Activated CD4-positive, alpha-beta memory T cell treated with anti-CD3 and anti-CD28 coated beads for 36 hours (primary cell): ENCODE measurements around the gene SLC2A9. TPM values are rescaled to one million over a fixed set of nuclear protein-coding genes. Genes with fewer than 3 reads are reported as not detected.

Source experiments
- CTCF ChIA-PET: fragments of 350-600 bp; sonication (Branson Sonifier 250); formaldehyde crosslinking; loops from one replicate; lab custom pipeline; 2021; ENCODE audit warnings: antibody characterized with exemption, inconsistent platforms; lab: Charles Lee
- POLR2A ChIA-PET: fragments of 350-600 bp; sonication (Branson Sonifier 250); formaldehyde crosslinking; loops from one replicate; lab custom pipeline; 2021; ENCODE audit warnings: antibody characterized with exemption; lab: Charles Lee
- DNase-seq: peaks from one replicate; pipeline ENCODE4 v3.0.0-alpha.2; 2020
- H3K27ac Mint-ChIP-seq: one replicate; pipeline ENCODE4 v1.8.0; 2021; ENCODE audit warnings: mixed read lengths
- H3K27me3 Mint-ChIP-seq: one replicate; pipeline ENCODE4 v1.8.0; 2021; ENCODE audit warnings: mixed read lengths
- H3K36me3 Mint-ChIP-seq: one replicate; pipeline ENCODE4 v1.8.0; 2021; ENCODE audit warnings: mixed read lengths
- H3K4me1 Mint-ChIP-seq: one replicate; pipeline ENCODE4 v1.8.0; 2021; ENCODE audit warnings: low read depth, mixed read lengths
- H3K4me3 Mint-ChIP-seq: one replicate; pipeline ENCODE4 v1.8.0; 2021; ENCODE audit warnings: mild to moderate bottlenecking, mixed read lengths
- H3K9me3 Mint-ChIP-seq: one replicate; pipeline ENCODE4 v1.8.0; 2021; ENCODE audit warnings: mixed read lengths
- intact Hi-C: fragments of 100-400 bp; cut with micrococcal nuclease; formaldehyde crosslinking; loops from one replicate; pipeline ENCODE4 v1.15.1; 2023
- total RNA-seq, 2 experiments: library from RNA; stranded (reverse); gene quantifications; one replicate each; pipeline ENCODE4 v1.2.3, GENCODE V29; 2021

Gene SLC2A9
- total RNA-seq, 2 experiments from 2014 or later = 0.10 to 0.65 TPM

- ChIA-PET CTCF (interaction anchor here (3.1 kb wide), 1 partner anchor 11 kb away, joined by 16 read pairs; no protein-coding TSS in a partner anchor), POLR2A (no interaction called here)
- Mint-ChIP-seq H3K27me3 (no peaks in the 10 kb centered on the region), H3K9me3 (no peaks in the 10 kb centered on the region), H3K36me3 (no peaks in the 10 kb centered on the region), H3K4me3 (no peak overlapping the region), H3K27ac (no peak overlapping the region), H3K4me1 (peaks cover 22% of the 10 kb centered on the region)
- DNase-seq = peak; percentile 70
- intact Hi-C loops = loop anchor here (1.0 to 10.0 kb wide), 4 partner anchors 9 to 399 kb away; no protein-coding TSS in a partner anchor
Observed at GRCh38 chr4:10003666-10004065, 17.6 kb downstream of the SLC2A9 start.

GRCh38 chr4:10002278-10002677 lies 19.0 kb downstream of the SLC2A9 start:
- Mint-ChIP-seq H3K4me1 (peaks cover 19% of the 10 kb centered on the region), H3K27ac (no peak overlapping the region), H3K36me3 (no peaks in the 10 kb centered on the region), H3K4me3 (no peak overlapping the region), H3K27me3 (no peaks in the 10 kb centered on the region), H3K9me3 (no peaks in the 10 kb centered on the region)
- ChIA-PET CTCF (interaction anchor here (3.1 kb wide), 1 partner anchor 12 kb away, joined by 16 read pairs; no protein-coding TSS in a partner anchor), POLR2A (no interaction called here)
- intact Hi-C loops = loop anchor here (10.0 kb wide), 1 partner anchor 397 kb away; no protein-coding TSS in a partner anchor
- DNase-seq = no peak

- peaks cover 14% of the 10 kb centered on the region for H3K4me1 Mint-ChIP-seq
- ChIA-PET CTCF (interaction anchor here (3.1 kb wide), 1 partner anchor 13 kb away, joined by 16 read pairs; no protein-coding TSS in a partner anchor), POLR2A (no interaction called here)
- no peak overlapping the region for H3K4me3 Mint-ChIP-seq
- no peaks in the 10 kb centered on the region for H3K27me3 Mint-ChIP-seq
- intact Hi-C loops = loop anchor here (10.0 kb wide), 1 partner anchor 397 kb away; no protein-coding TSS in a partner anchor
- H3K9me3 Mint-ChIP-seq = no peaks in the 10 kb centered on the region
- H3K27ac Mint-ChIP-seq = no peak overlapping the region
- H3K36me3 Mint-ChIP-seq = no peaks in the 10 kb centered on the region
- no peak for DNase-seq
Observed at GRCh38 chr4:10001757-10002156, 19.5 kb downstream of the SLC2A9 start.

GRCh38 chr4:9999956-10000561 lies 21.2 kb downstream of the SLC2A9 start:
- POLR2A ChIA-PET = interaction anchor here (1.2 kb wide), 1 partner anchor 9 kb away, joined by 3 read pairs; no protein-coding TSS in a partner anchor
- CTCF ChIA-PET = interaction anchor here (0.6 to 1.2 kb wide), 2 partner anchors 14 to 16 kb away, joined by 3 to 4 read pairs; no protein-coding TSS in a partner anchor
- no peak for DNase-seq
- no peak overlapping the region for H3K4me3 Mint-ChIP-seq
- H3K9me3 Mint-ChIP-seq = no peaks in the 10 kb centered on the region
- H3K4me1 Mint-ChIP-seq = peaks cover 13% of the 10 kb centered on the region
- no peaks in the 10 kb centered on the region for H3K36me3 Mint-ChIP-seq
- intact Hi-C loops = loop anchor here (10.0 kb wide), 1 partner anchor 395 kb away; no protein-coding TSS in a partner anchor
- no peak overlapping the region for H3K27ac Mint-ChIP-seq
- no peaks in the 10 kb centered on the region for H3K27me3 Mint-ChIP-seq

- Mint-ChIP-seq H3K4me3 (no peak overlapping the region), H3K4me1 (peaks cover 21% of the 10 kb centered on the region), H3K36me3 (no peaks in the 10 kb centered on the region), H3K27ac (no peak overlapping the region), H3K9me3 (no peaks in the 10 kb centered on the region), H3K27me3 (no peaks in the 10 kb centered on the region)
- CTCF ChIA-PET = interaction anchor here (1.0 kb wide), 1 partner anchor 9 kb away, joined by 4 read pairs; no protein-coding TSS in a partner anchor
- no peak for DNase-seq
- POLR2A ChIA-PET = no interaction called here
- intact Hi-C loops = no loop called here
Observed at GRCh38 chr4:9997886-9998285, 23.4 kb downstream of the SLC2A9 start.

GRCh38 chr4:9996319-9997110 lies 24.8 kb downstream of the SLC2A9 start:
- H3K4me3 Mint-ChIP-seq = no peak overlapping the region
- H3K27ac Mint-ChIP-seq = no peak overlapping the region
- no peaks in the 10 kb centered on the region for H3K36me3 Mint-ChIP-seq
- no peak for DNase-seq
- intact Hi-C loops = no loop called here
- peaks cover 21% of the 10 kb centered on the region for H3K4me1 Mint-ChIP-seq
- no peaks in the 10 kb centered on the region for H3K9me3 Mint-ChIP-seq
- H3K27me3 Mint-ChIP-seq = no peaks in the 10 kb centered on the region
- CTCF ChIA-PET = no interaction called here
- POLR2A ChIA-PET = no interaction called here

- Mint-ChIP-seq H3K4me1 (peaks cover 14% of the 10 kb centered on the region), H3K4me3 (no peak overlapping the region), H3K27ac (peak overlapping the region; percentile 29), H3K9me3 (no peaks in the 10 kb centered on the region), H3K36me3 (no peaks in the 10 kb centered on the region), H3K27me3 (no peaks in the 10 kb centered on the region)
- ChIA-PET CTCF (interaction anchor here (1.1 kb wide), 1 partner anchor 25 kb away, joined by 4 read pairs; no protein-coding TSS in a partner anchor), POLR2A (no interaction called here)
- intact Hi-C loops = loop anchor here (1.0 kb wide), 2 partner anchors 9 to 13 kb away; no protein-coding TSS in a partner anchor
- no peak for DNase-seq
Observed at GRCh38 chr4:9994246-9994847, 26.9 kb downstream of the SLC2A9 start.

GRCh38 chr4:9989918-9990635 lies 31.2 kb downstream of the SLC2A9 start:
- DNase-seq = no peak
- Mint-ChIP-seq H3K27me3 (no peaks in the 10 kb centered on the region), H3K36me3 (peaks cover under 1% of the 10 kb centered on the region), H3K4me1 (peaks cover 13% of the 10 kb centered on the region), H3K27ac (no peak overlapping the region), H3K9me3 (no peaks in the 10 kb centered on the region), H3K4me3 (no peak overlapping the region)
- POLR2A ChIA-PET = interaction anchor here (0.8 kb wide), 1 partner anchor 10 kb away, joined by 3 read pairs; no protein-coding TSS in a partner anchor
- intact Hi-C loops = no loop called here
- CTCF ChIA-PET = no interaction called here

- intact Hi-C loops = no loop called here
- no peak overlapping the region for H3K4me3 Mint-ChIP-seq
- peaks cover 2% of the 10 kb centered on the region for H3K36me3 Mint-ChIP-seq
- H3K4me1 Mint-ChIP-seq = peaks cover 3% of the 10 kb centered on the region
- no peaks in the 10 kb centered on the region for H3K27me3 Mint-ChIP-seq
- ChIA-PET POLR2A (no interaction called here), CTCF (interaction anchor here (1.2 kb wide), 1 partner anchor 26 kb away, joined by 4 read pairs; no protein-coding TSS in a partner anchor)
- H3K9me3 Mint-ChIP-seq = no peaks in the 10 kb centered on the region
- no peak overlapping the region for H3K27ac Mint-ChIP-seq
- no peak for DNase-seq
Observed at GRCh38 chr4:9988933-9989332, 32.4 kb downstream of the SLC2A9 start.

GRCh38 chr4:9988363-9988749 lies 32.9 kb downstream of the SLC2A9 start:
- H3K4me3 Mint-ChIP-seq = no peak overlapping the region
- H3K36me3 Mint-ChIP-seq = peaks cover 2% of the 10 kb centered on the region
- no peaks in the 10 kb centered on the region for H3K4me1 Mint-ChIP-seq
- DNase-seq = no peak
- intact Hi-C loops = no loop called here
- no peaks in the 10 kb centered on the region for H3K27me3 Mint-ChIP-seq
- no peaks in the 10 kb centered on the region for H3K9me3 Mint-ChIP-seq
- no peak overlapping the region for H3K27ac Mint-ChIP-seq
- CTCF ChIA-PET = interaction anchor here (1.2 kb wide), 1 partner anchor 26 kb away, joined by 4 read pairs; no protein-coding TSS in a partner anchor
- POLR2A ChIA-PET = no interaction called here

GRCh38 chr4:9987749-9988362 lies 33.4 kb downstream of the SLC2A9 start:
- ChIA-PET CTCF (no interaction called here), POLR2A (no interaction called here)
- Mint-ChIP-seq H3K27me3 (no peaks in the 10 kb centered on the region), H3K4me3 (no peak overlapping the region), H3K9me3 (no peaks in the 10 kb centered on the region), H3K36me3 (peaks cover 2% of the 10 kb centered on the region), H3K4me1 (no peaks in the 10 kb centered on the region), H3K27ac (no peak overlapping the region)
- no peak for DNase-seq
- intact Hi-C loops = no loop called here
